IPS DF 6.9 (cell line): ENCODE measurements around the gene MGAT4A.
"Not testable (repeated sequence)": the region's sequence is repeated elsewhere in the genome, so short reads cannot be mapped to it uniquely, and the experiment has no call there.

Experiments
- DNase-seq: peaks from one replicate; pipeline ENCODE4 v3.0.0-alpha.2; 2013; ENCODE audit warnings: low read depth, low spot score
- H3K27ac ChIP-seq: one replicate; pipeline ENCODE4 v1.5.1; 2013; ENCODE audit warnings: low read length, control low read depth
- H3K27me3 ChIP-seq: 2 replicates; pipeline ENCODE4 v1.6.1; 2013; ENCODE audit warnings: mild to moderate bottlenecking, low read length; ENCODE audit not compliant: control insufficient read depth, insufficient read depth
- H3K36me3 ChIP-seq: 2 replicates; pipeline ENCODE4 v1.6.1; 2013; ENCODE audit warnings: low read length; ENCODE audit not compliant: control insufficient read depth, insufficient read depth
- H3K4me1 ChIP-seq: 2 replicates; pipeline ENCODE4 v1.6.1; 2013; ENCODE audit warnings: low read length; ENCODE audit not compliant: control insufficient read depth, insufficient read depth
- H3K4me3 ChIP-seq: 2 replicates; pipeline ENCODE4 v1.5.1; 2013; ENCODE audit warnings: mild to moderate bottlenecking, low read length
- H3K9me3 ChIP-seq: 2 replicates; pipeline ENCODE4 v1.6.1; 2013; ENCODE audit warnings: low read length, inconsistent platforms; ENCODE audit not compliant: control insufficient read depth, insufficient read depth
- WGBS: extraction: QIAGEN DNeasy Blood & Tissue Kit; methylation state at CpG from one replicate; pipeline ENCODE4 v1.1.7; 2013; ENCODE audit warnings: mixed read lengths, missing lambda C conversion rate; ENCODE audit not compliant: insufficient read length, insufficient coverage; 5-methylcytosine and 5-hydroxymethylcytosine counted together

The MGAT4A gene

DNA sequence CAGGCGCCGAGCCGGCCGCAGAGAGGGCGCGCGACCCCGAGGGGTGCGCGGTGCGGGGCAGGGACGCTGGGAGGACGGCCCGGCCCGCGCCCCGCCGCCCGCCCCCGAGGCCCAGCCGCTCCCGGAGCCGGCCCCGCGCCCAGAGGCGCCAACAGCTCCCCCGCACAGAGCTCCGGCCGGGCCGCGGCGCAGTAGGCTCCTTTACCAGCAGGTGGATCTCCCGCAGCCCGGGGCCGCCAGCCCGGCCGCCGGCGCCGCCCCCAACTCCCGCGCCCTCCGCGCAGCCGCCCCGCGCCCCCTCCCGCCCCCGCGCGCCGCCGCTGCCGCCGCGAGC lies 258 bp downstream of the MGAT4A start:
- DNase-seq, result no peak
- no CpG with 5 or more reads among the region's 56 CpGs for WGBS
- H3K9me3 ChIP-seq, result no peaks in the 10 kb centered on the region
- H3K4me3 ChIP-seq, result peak overlapping the region; percentile 81
- H3K36me3 ChIP-seq, result no peaks in the 10 kb centered on the region
- H3K4me1 ChIP-seq, result no peaks in the 10 kb centered on the region
- peaks cover 17% of the 10 kb centered on the region for H3K27me3 ChIP-seq
- no peak overlapping the region for H3K27ac ChIP-seq

- Histone ChIP-seq H3K27ac (no peak overlapping the region), H3K9me3 (no peaks in the 10 kb centered on the region), H3K4me1 (no peaks in the 10 kb centered on the region), H3K4me3 (peak overlapping the region; percentile 81), H3K27me3 (peaks cover 17% of the 10 kb centered on the region), H3K36me3 (no peaks in the 10 kb centered on the region)
- WGBS, result 100% methylated on average over 4 of the region's 45 CpGs
- no peak for DNase-seq
Measured at GRCh38 chr2:98730053-98730706, 752 bp downstream of the MGAT4A start.

DNA sequence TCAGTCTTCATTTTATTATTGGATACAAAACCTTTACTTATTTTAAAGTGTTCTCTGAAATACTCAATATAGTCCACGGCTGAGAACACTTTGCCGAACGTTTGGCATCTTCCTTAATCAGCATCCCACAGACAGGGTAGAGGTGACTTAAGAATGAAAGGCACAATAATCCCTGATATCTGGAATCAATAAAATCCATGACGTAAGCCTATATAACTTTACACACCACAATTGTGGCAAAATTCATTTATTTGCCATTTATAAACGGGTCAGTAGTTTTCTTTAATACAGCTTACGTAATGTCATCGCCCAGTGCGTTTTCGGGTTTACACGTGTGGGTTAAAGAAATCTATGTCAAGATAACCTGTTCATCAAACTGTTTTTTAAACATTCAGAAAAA lies 1.3 kb downstream of the MGAT4A start:
- no CpG with 5 or more reads among the region's 10 CpGs for WGBS
- peaks cover 17% of the 10 kb centered on the region for H3K27me3 ChIP-seq
- no peaks in the 10 kb centered on the region for H3K4me1 ChIP-seq
- no peak for DNase-seq
- no peaks in the 10 kb centered on the region for H3K36me3 ChIP-seq
- no peak overlapping the region for H3K4me3 ChIP-seq
- H3K9me3 ChIP-seq, result no peaks in the 10 kb centered on the region
- H3K27ac ChIP-seq, result no peak overlapping the region

DNA sequence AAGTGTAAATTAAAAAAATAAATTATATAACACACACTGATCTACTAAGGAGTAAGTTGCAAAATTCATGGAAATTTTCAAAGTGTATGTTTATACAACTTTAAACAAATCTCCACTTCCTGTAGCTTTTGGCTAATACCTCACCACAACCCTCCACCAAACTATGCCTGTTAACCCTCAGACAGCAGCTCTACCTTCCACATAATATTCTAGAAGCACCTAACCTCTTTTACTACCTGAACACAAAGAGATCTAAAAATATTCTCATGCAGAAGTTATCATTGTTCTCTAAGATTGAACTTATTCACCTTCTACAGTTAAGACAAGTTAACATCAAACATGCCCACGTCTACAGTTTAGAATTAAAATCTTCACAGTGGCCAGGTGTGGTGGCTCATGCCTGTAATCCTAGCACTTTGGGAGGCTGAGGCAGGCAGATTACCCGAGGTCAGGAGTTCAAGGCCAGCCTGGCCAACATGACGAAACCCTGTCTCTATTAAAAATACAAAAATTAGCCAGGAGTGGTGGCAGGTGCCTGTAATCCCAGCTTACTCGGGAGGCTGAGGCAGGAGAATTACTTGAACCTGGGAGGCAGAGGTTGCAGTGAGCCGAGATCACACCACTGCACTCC lies 2.7 kb downstream of the MGAT4A start:
- not testable (repeated sequence) for H3K4me1 ChIP-seq, DNase-seq, H3K36me3 ChIP-seq, H3K27ac ChIP-seq, H3K9me3 ChIP-seq, H3K4me3 ChIP-seq
- WGBS, result no CpG with 5 or more reads among the region's 5 CpGs
- peaks cover 17% of the 10 kb centered on the region for H3K27me3 ChIP-seq

DNA sequence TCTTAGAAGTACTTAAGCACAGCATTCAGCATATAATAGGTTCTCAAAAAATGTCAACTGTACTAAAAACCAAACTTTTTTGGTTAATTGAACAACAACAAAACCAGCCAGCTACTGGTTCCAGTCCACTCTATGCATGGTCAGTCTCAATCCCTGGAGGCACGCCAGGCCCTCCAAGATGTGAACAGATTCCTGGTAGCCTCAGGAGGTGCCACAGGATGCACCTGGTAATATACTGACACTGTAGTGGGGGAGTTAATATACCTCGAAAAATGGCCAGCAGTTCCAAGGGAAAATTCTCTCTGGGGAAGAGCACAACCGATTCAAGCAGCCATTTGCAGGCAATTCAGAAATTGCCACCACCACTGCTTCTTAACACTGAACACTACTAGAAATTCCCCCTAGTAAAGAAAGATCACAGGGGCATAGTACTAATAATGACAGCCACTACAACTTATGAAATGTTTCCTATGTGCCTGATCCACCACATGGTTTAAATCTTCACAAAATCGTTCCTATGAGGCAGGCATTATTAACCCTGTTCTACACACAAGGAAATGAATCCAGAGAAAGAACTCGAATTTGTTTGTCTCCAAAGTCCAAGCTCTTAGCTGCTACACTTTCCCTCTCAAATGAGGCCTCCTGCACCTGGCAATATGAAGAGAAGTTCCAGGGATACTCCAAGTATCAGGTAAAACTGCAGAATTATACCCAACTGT lies 3.4 kb downstream of the MGAT4A start:
- Histone ChIP-seq H3K27ac (no peak overlapping the region), H3K9me3 (no peaks in the 10 kb centered on the region), H3K4me3 (no peak overlapping the region), H3K27me3 (peaks cover 17% of the 10 kb centered on the region), H3K4me1 (no peaks in the 10 kb centered on the region), H3K36me3 (no peaks in the 10 kb centered on the region)
- DNase-seq, result no peak
- no CpG with 5 or more reads among the region's 5 CpGs for WGBS

DNA sequence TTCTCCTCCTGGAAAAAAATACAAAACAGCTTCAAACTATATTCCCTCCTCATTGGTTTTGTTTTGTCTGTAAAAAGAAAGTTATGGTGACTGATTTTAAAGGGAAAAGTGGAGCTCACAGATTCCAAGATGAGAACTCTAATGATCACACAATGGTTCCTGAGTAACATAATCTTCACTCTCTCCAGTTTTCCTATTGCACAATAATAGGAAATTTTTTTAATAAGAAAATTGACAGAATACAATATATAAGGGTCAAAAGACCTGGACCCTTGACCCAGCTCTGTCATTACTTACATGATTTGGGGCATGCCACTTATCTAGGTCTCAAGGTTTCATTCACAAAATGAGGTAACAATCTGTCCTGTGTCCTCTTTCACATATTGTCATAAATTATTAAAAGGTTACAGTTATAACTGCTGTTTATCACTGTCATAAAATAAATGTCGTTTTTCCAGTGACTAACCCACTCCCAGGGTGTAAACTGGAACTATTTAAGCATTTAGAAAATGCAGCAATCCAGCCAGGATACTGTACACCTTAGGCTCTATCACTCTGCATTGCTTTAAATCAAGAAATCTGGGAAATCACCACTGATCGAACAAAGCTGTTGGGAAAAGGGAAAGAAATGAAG lies 4.1 kb downstream of the MGAT4A start:
- H3K9me3 ChIP-seq, result no peaks in the 10 kb centered on the region
- H3K4me1 ChIP-seq, result no peaks in the 10 kb centered on the region
- peaks cover 12% of the 10 kb centered on the region for H3K27me3 ChIP-seq
- no peak for DNase-seq
- no peak overlapping the region for H3K27ac ChIP-seq
- no CpG with 5 or more reads among the region's 2 CpGs for WGBS
- no peaks in the 10 kb centered on the region for H3K36me3 ChIP-seq
- H3K4me3 ChIP-seq, result no peak overlapping the region

- no peaks in the 10 kb centered on the region for H3K9me3 ChIP-seq
- no peak for DNase-seq
- H3K4me1 ChIP-seq, result no peaks in the 10 kb centered on the region
- no peaks in the 10 kb centered on the region for H3K36me3 ChIP-seq
- peaks cover 9% of the 10 kb centered on the region for H3K27me3 ChIP-seq
- no peak overlapping the region for H3K4me3 ChIP-seq
- WGBS, result no CpG with 5 or more reads among the region's 8 CpGs
- no peak overlapping the region for H3K27ac ChIP-seq
Measured at GRCh38 chr2:98726205-98726604, 4.7 kb downstream of the MGAT4A start.

GRCh38 chr2:98720286-98720685 lies 10.6 kb downstream of the MGAT4A start:
- no peaks in the 10 kb centered on the region for H3K4me1 ChIP-seq
- no peaks in the 10 kb centered on the region for H3K27me3 ChIP-seq
- no peaks in the 10 kb centered on the region for H3K9me3 ChIP-seq
- H3K36me3 ChIP-seq, result no peaks in the 10 kb centered on the region
- no peak overlapping the region for H3K27ac ChIP-seq
- no peak for DNase-seq
- no CpG with 5 or more reads among the region's 4 CpGs for WGBS
- no peak overlapping the region for H3K4me3 ChIP-seq

GRCh38 chr2:98717621-98718020 lies 13.3 kb downstream of the MGAT4A start:
- Histone ChIP-seq H3K27me3 (no peaks in the 10 kb centered on the region), H3K36me3 (no peaks in the 10 kb centered on the region), H3K9me3 (no peaks in the 10 kb centered on the region), H3K27ac (no peak overlapping the region), H3K4me3 (no peak overlapping the region), H3K4me1 (no peaks in the 10 kb centered on the region)
- DNase-seq, result no peak
- no CpG with 5 or more reads among the region's 6 CpGs for WGBS

- H3K4me3 ChIP-seq, result no peak overlapping the region
- DNase-seq, result no peak
- H3K27ac ChIP-seq, result no peak overlapping the region
- no peaks in the 10 kb centered on the region for H3K36me3 ChIP-seq
- H3K4me1 ChIP-seq, result no peaks in the 10 kb centered on the region
- WGBS, result no CpG with 5 or more reads among the region's 5 CpGs
- H3K9me3 ChIP-seq, result no peaks in the 10 kb centered on the region
- no peaks in the 10 kb centered on the region for H3K27me3 ChIP-seq
Measured at GRCh38 chr2:98716786-98717185, 14.1 kb downstream of the MGAT4A start.
